Astrocyte (in vitro differentiated cells and primary cell): ENCODE results near the gene MAF. TPM values are rescaled to one million over a fixed set of nuclear protein-coding genes. Genes with fewer than 3 reads are reported as not detected.

Experiments used
- DNase-seq: peaks from one replicate; pipeline ENCODE4 v3.0.0-alpha.2; 2010; ENCODE audit warnings: low read depth
- FAIRE-seq: peaks from 2 replicates; lab custom pipeline; 2011; peaks lifted over from hg19 to GRCh38; lab: Jason Lieb, UNC
- H2AFZ ChIP-seq: 2 replicates; pipeline ENCODE4 v1.6.0; 2012; ENCODE audit warnings: low read depth, low read length, inconsistent platforms
- H3K27ac ChIP-seq: 2 replicates; pipeline ENCODE4 v1.5.1; 2011; ENCODE audit warnings: low read depth, low read length, inconsistent platforms
- H3K27me3 ChIP-seq: 2 replicates; pipeline ENCODE4 v1.6.0; 2011; ENCODE audit warnings: low read length, inconsistent platforms; ENCODE audit not compliant: insufficient read depth
- H3K36me3 ChIP-seq: 2 replicates; pipeline ENCODE4 v1.5.1; 2011; ENCODE audit warnings: low read length, inconsistent platforms; ENCODE audit not compliant: insufficient read depth
- H3K4me1 ChIP-seq: 2 replicates; pipeline ENCODE4 v1.5.1; 2011; ENCODE audit warnings: low read length, inconsistent platforms; ENCODE audit not compliant: insufficient read depth
- H3K4me2 ChIP-seq: 2 replicates; pipeline ENCODE4 v1.6.0; 2012; ENCODE audit warnings: low read length, inconsistent platforms
- H3K4me3 ChIP-seq: 2 replicates; pipeline ENCODE4 v1.5.1; 2011; ENCODE audit warnings: low read depth, mild to moderate bottlenecking, low read length, inconsistent platforms; ENCODE audit not compliant: insufficient read depth
- H3K79me2 ChIP-seq: 2 replicates; pipeline ENCODE4 v1.6.0; 2012; ENCODE audit warnings: mild to moderate bottlenecking, low read length, inconsistent platforms; ENCODE audit not compliant: insufficient read depth
- H3K9ac ChIP-seq: 2 replicates; pipeline ENCODE4 v1.6.0; 2012; ENCODE audit warnings: mild to moderate bottlenecking, low read length, inconsistent platforms
- H3K9me3 ChIP-seq: 2 replicates; pipeline ENCODE4 v1.5.1; 2012; ENCODE audit warnings: low read depth, mild to moderate bottlenecking, low read length, inconsistent platforms; ENCODE audit not compliant: insufficient read depth
- H4K20me1 ChIP-seq: 2 replicates; pipeline ENCODE4 v1.6.0; 2012; ENCODE audit warnings: low read length, inconsistent platforms; ENCODE audit not compliant: insufficient read depth
- H3K27ac Mint-ChIP-seq: one replicate; pipeline ENCODE4 v1.8.0; 2021; ENCODE audit warnings: mild to moderate bottlenecking, mixed read lengths; ENCODE audit not compliant: unreplicated experiment
- H3K27me3 Mint-ChIP-seq: one replicate; pipeline ENCODE4 v1.8.0; 2021; ENCODE audit warnings: low read depth, mixed read lengths; ENCODE audit not compliant: unreplicated experiment
- H3K36me3 Mint-ChIP-seq: one replicate; pipeline ENCODE4 v1.8.0; 2021; ENCODE audit warnings: low read depth, mixed read lengths; ENCODE audit not compliant: unreplicated experiment
- H3K4me1 Mint-ChIP-seq: one replicate; pipeline ENCODE4 v1.8.0; 2021; ENCODE audit warnings: low read depth, mixed read lengths; ENCODE audit not compliant: unreplicated experiment
- H3K4me3 Mint-ChIP-seq: one replicate; pipeline ENCODE4 v1.8.0; 2021; ENCODE audit warnings: mild to moderate bottlenecking, moderate library complexity, mixed read lengths; ENCODE audit not compliant: unreplicated experiment
- H3K9me3 Mint-ChIP-seq: one replicate; pipeline ENCODE4 v1.8.0; 2021; ENCODE audit warnings: mild to moderate bottlenecking, mixed read lengths; ENCODE audit not compliant: unreplicated experiment
- EZH2 ChIP-seq: IDR thresholded peaks from 2 replicates; pipeline ENCODE4 v1.6.1; 2012; ENCODE audit warnings: mild to moderate bottlenecking, low read length, inconsistent platforms; ENCODE audit not compliant: insufficient read depth
- total RNA-seq: library from RNA; stranded (reverse); gene quantifications from 2 replicates; pipeline ENCODE4 v1.2.1, GENCODE V29; 2021
- TF ChIP-seq, protein P1 (sequence below): IDR thresholded peaks from 2 replicates; pipeline ENCODE4 v1.5.1; 2011; ENCODE audit warnings: low read depth, mild to moderate bottlenecking, inconsistent platforms, low read length, moderate library complexity; ENCODE audit not compliant: insufficient read depth

MAF gene
- total RNA-seq, 1 donor from 2014 or later: 19.3 TPM

DNA sequence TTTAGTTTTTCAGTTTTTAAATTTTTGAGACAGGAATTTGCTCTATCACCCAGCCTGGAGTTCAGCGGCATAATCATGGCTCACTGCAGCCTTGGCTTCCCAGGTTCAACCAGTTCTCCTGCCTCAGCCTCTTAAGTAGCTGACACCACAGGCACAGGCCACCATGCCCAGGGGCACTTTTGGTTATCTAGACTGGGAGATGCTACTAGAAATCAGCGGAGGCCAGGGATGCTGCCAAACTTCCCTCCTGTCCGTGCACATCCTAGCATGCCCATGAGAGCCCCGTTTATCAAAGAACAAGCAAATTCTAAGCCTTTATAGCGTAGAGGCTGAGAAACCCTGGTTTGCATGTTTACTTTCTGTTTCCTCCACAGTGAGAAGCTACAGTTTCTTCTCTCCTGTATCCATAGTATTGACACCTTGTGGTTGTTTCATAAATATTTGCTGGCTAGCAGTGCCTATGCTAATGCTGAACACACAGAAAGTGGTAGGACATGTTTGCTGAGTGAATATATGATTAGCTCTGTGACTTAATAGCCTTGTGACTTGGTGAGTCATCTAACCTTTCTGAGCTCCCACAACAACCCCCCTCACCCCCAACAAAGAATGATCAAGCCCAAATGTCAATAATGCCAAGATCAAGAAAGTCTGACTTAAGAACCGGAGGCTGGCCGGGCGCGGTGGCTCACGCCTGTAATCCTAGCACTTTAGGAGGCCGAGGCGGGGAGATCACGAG lies 39.2 kb upstream of the MAF start:
- H3K27me3 ChIP-seq: no peaks in the 10 kb centered on the region
- H3K4me3 ChIP-seq: no peak overlapping the region
- no peak for DNase-seq
- peaks cover 2% of the 10 kb centered on the region for H3K27me3 Mint-ChIP-seq
- H3K4me3 Mint-ChIP-seq: no peak overlapping the region
- H4K20me1 ChIP-seq: no peaks in the 10 kb centered on the region
- no peaks in the 10 kb centered on the region for H3K36me3 ChIP-seq
- no peaks in the 10 kb centered on the region for H3K79me2 ChIP-seq
- no peak overlapping the region for H2AFZ ChIP-seq
- H3K9me3 Mint-ChIP-seq: peaks cover 4% of the 10 kb centered on the region
- no peak overlapping the region for H3K9ac ChIP-seq
- H3K36me3 Mint-ChIP-seq: peaks cover 2% of the 10 kb centered on the region
- H3K4me1 Mint-ChIP-seq: peaks cover 13% of the 10 kb centered on the region
- no peaks in the 10 kb centered on the region for H3K9me3 ChIP-seq
- TF ChIP-seq, protein P1, sequence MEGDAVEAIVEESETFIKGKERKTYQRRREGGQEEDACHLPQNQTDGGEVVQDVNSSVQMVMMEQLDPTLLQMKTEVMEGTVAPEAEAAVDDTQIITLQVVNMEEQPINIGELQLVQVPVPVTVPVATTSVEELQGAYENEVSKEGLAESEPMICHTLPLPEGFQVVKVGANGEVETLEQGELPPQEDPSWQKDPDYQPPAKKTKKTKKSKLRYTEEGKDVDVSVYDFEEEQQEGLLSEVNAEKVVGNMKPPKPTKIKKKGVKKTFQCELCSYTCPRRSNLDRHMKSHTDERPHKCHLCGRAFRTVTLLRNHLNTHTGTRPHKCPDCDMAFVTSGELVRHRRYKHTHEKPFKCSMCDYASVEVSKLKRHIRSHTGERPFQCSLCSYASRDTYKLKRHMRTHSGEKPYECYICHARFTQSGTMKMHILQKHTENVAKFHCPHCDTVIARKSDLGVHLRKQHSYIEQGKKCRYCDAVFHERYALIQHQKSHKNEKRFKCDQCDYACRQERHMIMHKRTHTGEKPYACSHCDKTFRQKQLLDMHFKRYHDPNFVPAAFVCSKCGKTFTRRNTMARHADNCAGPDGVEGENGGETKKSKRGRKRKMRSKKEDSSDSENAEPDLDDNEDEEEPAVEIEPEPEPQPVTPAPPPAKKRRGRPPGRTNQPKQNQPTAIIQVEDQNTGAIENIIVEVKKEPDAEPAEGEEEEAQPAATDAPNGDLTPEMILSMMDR: no peak
- no peak for TF ChIP-seq EZH2
- no peak overlapping the region for H3K27ac ChIP-seq
- H3K27ac Mint-ChIP-seq: peak overlapping the region; percentile 8
- no peak overlapping the region for H3K4me2 ChIP-seq
- FAIRE-seq: no peak
- H3K4me1 ChIP-seq: peaks cover 7% of the 10 kb centered on the region

DNA sequence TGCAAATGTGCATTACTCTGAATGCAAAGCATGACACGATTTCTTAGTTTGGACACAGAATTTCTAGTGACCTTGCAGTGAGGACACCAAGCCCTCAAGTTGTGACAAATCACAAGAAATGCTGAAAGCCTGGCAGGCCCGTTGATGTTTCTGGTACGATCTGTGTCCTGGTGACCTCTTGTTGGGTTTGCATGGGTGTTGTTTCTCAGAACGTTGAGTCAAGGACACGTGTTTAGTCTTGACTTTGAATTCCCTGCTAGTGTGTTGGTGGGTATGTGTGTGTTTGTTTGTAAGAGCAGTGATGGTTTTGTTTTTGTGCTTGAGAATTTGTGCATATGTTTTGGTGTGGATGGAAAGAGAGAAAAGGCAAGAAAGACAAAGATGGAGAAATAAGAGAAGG lies 37.8 kb upstream of the MAF start:
- Histone ChIP-seq H3K79me2 (no peaks in the 10 kb centered on the region), H3K9ac (no peak overlapping the region), H3K4me2 (no peak overlapping the region), H2AFZ (no peak overlapping the region), H3K27ac (no peak overlapping the region), H3K4me1 (peaks cover 7% of the 10 kb centered on the region), H3K27me3 (no peaks in the 10 kb centered on the region), H4K20me1 (no peaks in the 10 kb centered on the region), H3K9me3 (no peaks in the 10 kb centered on the region), H3K36me3 (no peaks in the 10 kb centered on the region), H3K4me3 (no peak overlapping the region)
- Mint-ChIP-seq H3K4me1 (peaks cover 10% of the 10 kb centered on the region), H3K36me3 (peaks cover 2% of the 10 kb centered on the region), H3K27me3 (peaks cover 5% of the 10 kb centered on the region), H3K9me3 (peaks cover 4% of the 10 kb centered on the region), H3K4me3 (no peak overlapping the region), H3K27ac (no peak overlapping the region)
- TF ChIP-seq, protein P1: no peak
- TF ChIP-seq EZH2: no peak
- FAIRE-seq: no peak
- no peak for DNase-seq

DNA sequence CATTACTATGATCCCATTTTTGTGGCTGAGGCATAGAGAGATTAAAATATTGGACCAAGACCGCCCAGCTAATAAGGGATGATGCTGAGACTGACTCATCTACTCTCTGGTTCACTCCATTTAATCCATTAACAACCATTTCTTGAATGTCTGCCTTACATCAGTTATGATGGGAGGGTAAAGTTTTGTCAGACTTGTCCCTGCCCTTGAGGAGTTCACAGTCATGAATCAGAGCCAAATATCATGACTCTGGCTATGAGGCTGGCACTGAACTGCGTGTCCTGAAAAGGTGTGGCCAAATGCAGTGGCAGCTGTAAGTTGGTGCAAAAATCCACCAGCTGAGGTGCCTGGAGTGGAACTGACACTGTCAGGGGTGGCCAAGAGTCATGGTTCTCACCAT lies 35.0 kb upstream of the MAF start:
- Histone ChIP-seq H3K27me3 (peaks cover 6% of the 10 kb centered on the region), H3K4me3 (no peak overlapping the region), H4K20me1 (no peaks in the 10 kb centered on the region), H3K9ac (no peak overlapping the region), H3K4me2 (no peak overlapping the region), H3K9me3 (no peaks in the 10 kb centered on the region), H3K36me3 (no peaks in the 10 kb centered on the region), H3K27ac (no peak overlapping the region), H2AFZ (no peak overlapping the region), H3K4me1 (peaks cover under 1% of the 10 kb centered on the region), H3K79me2 (no peaks in the 10 kb centered on the region)
- Mint-ChIP-seq H3K36me3 (peaks cover 2% of the 10 kb centered on the region), H3K4me3 (no peak overlapping the region), H3K4me1 (peaks cover 11% of the 10 kb centered on the region), H3K27me3 (peaks cover 5% of the 10 kb centered on the region), H3K27ac (no peak overlapping the region), H3K9me3 (peaks cover 5% of the 10 kb centered on the region)
- TF ChIP-seq, protein P1: no peak
- TF ChIP-seq EZH2: no peak
- FAIRE-seq (no peak), DNase-seq (peak; percentile 26)
